ENCODE data around the gene HSPH1.

- no peak for TF ChIP-seq CTCF (conservative IDR thresholded peaks at IDR 0.05)
- TF ChIP-seq EZH2 (IDR thresholded peaks at IDR 0.05; ENCODE audit: low read depth), result no peak
Observed at GRCh38 chr13:31114641-31115040, 47.1 kb downstream of the HSPH1 start.

Measured in PC-9 (cell line).